GM19239 (cell line): Measurements from ENCODE around the gene HAUS2.
A peak's percentile ranks its signal among the peaks of the same experiment; 100 is the strongest.
"Not testable (repeated sequence)": the region's sequence is repeated elsewhere in the genome, so short reads cannot be mapped to it uniquely, and the experiment has no call there.

Source experiments
- DNase-seq: peaks from one replicate; pipeline ENCODE4 v3.0.0; 2011; ENCODE audit warnings: low spot score; ENCODE audit not compliant: insufficient read length
- FAIRE-seq: peaks from 2 replicates; lab custom pipeline; 2011; peaks lifted over from hg19 to GRCh38; lab: Jason Lieb, UNC

Gene HAUS2

DNA sequence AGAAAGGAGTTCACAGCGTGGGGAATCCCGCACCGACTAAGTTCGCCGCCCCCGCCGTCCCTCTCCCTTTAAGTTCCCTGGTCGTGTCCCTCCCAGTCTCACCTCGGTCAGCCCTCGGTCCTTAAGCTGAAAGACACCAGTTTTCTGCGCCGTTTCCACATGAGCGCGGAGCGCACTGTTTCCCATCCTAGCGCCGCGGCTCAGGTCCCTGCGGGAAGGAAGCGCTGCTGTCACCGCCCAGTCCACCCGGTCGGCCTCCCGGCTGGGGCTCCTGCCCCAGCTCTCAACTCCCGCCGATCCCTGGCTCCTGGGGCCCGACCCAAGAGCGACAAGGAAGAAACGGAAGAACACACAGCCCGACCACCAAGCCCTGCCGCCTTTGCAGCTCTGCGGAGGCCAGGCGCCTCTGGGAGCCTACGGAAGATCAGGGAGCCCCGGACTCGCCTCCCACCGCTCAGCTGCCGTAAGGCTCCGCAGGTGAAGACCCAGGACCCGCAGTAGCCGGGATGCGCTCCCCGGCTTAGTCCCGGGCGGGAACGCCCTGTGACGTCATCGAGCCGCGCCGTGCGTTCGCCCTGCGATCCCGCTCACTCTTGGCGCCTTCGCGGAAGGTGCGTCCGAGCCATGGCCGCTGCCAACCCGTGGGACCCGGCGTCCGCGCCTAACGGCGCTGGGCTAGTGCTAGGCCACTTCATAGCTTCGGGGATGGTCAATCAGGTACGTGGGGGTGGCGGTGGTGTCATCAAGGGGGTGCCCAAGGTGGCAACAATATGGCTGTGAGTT lies at the start of gene HAUS2, which contains the start of gene LRRC57:
TSS of gene HAUS2 (plus strand) at position 590 of the 783 bp plus-strand sequence. CDS start at position 625, 35 bp downstream.
TSS of gene LRRC57 (minus strand) at position 545 of the 783 bp plus-strand sequence. CDS start at position 186, 359 bp downstream.
- FAIRE-seq (peak; percentile 80), DNase-seq (peak; percentile 94)

GRCh38 chr15:42499858-42500609 lies 48.6 kb upstream of the HAUS2 start:
- FAIRE-seq (no peak), DNase-seq (no peak)

GRCh38 chr15:42502477-42502876 lies 46.2 kb upstream of the HAUS2 start:
- DNase-seq (no peak), FAIRE-seq (no peak)

DNA sequence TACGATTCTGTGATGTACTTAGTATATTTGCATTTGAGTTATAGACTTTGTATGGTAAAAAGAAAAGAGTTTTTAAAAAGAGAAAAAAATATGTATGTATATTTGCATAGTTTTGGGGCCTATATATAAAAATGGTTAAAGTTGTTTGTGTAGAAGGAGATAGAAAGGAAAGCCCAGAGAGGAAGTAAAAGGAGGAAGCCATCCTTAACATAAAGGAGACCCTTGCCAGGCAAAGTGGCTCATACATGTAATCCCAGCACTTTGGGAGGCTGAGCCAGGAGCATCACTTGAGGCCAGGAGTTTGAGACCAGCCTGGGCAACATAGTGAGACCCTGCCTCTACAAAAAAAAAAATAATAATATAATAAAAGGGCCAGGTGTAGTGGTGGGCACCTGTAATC lies 44.8 kb upstream of the HAUS2 start:
- FAIRE-seq = no peak
- DNase-seq = no peak

- FAIRE-seq = peak; percentile 37
- no peak for DNase-seq
These were observed 44.0 kb upstream of the HAUS2 start for GRCh38 chr15:42504631-42505030.

DNA sequence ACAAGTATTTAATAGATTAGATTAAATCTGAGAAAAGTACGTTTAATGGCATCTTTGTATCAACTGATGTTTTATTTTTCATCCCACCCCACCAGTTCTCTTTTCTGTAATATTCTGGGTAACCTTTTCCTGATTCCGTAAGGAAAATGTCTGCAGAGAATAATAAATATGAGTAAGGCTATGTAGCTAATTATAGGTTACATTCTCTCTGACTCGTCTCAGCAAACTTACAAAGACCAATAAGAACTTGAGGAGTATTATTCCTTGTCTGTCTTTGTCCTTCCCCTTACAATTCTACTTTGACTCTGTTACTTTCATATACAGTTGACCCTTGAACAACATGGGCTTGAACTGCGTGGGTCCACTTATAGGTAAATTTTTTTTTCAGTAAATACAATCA lies 41.1 kb upstream of the HAUS2 start:
- FAIRE-seq = no peak

DNA sequence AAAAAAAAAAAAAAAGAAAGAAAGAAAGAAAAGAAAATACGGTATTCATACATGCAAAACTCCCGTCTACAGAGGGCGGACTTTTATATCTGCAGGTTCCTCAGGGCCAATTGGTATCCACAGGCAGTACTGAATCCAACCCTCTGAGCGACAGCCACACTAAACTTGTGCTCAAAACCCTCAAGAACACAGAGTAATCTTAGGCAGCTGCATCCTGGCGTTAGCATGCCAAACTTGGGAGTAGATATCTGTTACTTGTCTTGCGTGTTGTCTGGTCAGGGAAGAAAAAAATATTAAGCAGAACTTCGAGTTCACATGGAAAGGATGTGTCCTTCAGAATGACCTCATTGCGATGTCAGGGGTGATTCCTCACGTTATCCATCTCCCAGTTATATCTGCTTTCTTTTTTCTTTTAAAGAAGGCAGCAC lies 40.4 kb upstream of the HAUS2 start:
- DNase-seq (no peak), FAIRE-seq (no peak)

More for the DNA sequence above, 41.1 kb upstream of the HAUS2 start:
- no peak for DNase-seq

GRCh38 chr15:42510258-42511006 lies 38.2 kb upstream of the HAUS2 start:
- no peak for DNase-seq
- FAIRE-seq = peak; percentile 74

DNA sequence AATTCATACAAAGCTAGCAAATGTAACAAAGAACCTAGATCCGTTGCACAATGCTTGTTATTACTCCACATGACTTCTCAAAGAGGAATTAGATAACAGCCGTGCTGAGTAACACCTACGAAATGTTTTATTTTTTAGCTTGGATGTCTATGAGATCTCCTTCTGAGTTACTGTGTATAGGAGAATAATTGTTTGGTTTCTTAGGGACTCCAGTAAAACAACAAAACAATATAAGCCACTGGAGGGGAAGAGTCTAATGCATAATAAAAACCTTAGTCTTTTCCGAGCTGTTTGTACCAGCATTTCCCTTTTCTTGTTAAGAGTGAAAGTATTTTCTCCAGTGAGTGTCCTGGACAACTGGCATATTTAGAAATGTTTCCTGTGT lies 37.6 kb upstream of the HAUS2 start:
- no peak for DNase-seq
- no peak for FAIRE-seq

- FAIRE-seq = no peak
- no peak for DNase-seq
These were observed 25.3 kb upstream of the HAUS2 start for GRCh38 chr15:42523331-42523730.

DNA sequence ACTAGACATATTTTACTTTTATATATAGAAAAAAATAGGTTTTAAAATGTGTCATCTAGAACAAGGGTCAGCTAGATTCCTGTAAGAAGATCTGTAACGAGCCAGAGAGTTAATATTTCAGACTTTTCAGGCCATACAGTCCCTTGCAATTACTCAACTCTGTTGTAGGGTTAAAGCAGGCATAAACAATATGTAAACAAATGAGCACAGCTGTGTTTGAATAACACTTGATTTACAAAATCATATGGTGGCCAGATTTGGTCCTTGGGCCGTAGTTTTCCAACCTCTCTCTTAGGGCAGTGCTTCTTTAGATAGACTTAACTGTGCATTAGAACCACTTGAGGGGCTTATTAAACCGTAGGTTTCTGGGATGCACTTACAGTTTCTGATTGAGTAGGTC lies 19.7 kb upstream of the HAUS2 start:
- FAIRE-seq = no peak

GRCh38 chr15:42533246-42533645 lies 15.4 kb upstream of the HAUS2 start:
- no peak for DNase-seq
- FAIRE-seq = no peak

More for the DNA sequence above, 19.7 kb upstream of the HAUS2 start:
- no peak for DNase-seq

DNA sequence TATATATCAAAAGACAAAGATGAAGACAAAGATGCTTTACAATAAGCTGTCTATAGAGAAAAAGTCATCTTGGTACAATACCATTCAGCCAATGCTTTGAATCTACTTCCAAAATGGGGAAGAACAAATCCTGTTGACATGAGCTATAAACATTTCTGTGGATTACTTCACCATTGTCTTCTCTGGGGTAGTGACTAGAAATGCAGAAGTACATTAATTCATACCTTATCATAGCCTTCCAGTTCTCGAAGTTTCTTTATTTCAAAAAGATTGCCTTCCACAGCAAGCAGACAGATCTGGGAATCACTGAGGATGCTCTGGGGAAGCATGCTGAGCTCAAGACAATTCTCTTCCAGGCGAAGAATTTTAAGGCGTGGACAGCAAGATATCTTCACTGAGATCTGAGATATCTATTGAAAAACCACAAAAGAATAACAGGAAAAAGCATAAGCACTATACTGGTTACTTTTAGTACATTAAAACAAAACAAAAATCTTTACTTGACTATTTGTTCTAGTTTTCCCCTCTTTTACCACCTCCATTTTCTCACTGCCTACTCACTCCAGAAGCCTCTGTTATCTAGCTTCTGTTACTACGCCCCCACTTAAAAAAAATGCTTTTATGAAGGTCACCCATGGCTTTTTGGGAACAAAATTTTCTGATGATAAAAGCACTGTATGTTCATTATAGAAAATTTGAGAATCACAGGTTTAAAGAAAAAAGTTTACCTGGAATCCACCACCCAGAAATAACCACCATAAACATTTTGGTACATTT lies 3.6 kb upstream of the HAUS2 start:
- DNase-seq = no peak

DNA sequence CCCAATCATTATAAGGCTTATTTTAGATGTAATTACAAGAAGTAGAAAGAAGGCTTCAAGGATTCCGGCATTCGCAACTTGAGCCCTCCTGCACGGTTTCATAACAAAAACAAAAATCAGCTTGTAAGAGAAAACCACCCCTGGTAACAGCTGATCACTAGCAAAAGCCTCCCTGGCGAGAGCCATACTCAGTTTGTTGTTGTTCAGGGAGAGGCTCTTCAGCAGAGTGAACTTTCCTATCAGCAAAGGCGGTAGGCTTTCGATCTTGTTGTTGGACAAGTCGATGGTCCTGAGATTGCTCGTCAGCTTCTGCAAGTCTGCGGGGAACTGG lies 755 bp upstream of the HAUS2 start:
- DNase-seq (peak; percentile 8), FAIRE-seq (peak; percentile 91)

More for the DNA sequence above, 3.6 kb upstream of the HAUS2 start:
- FAIRE-seq = no peak

GRCh38 chr15:42549032-42549491 lies 424 bp downstream of the HAUS2 start:
- DNase-seq (peak; percentile 17), FAIRE-seq (peak; percentile 4)

- FAIRE-seq = no peak
- no peak for DNase-seq
These were observed 1.2 kb downstream of the HAUS2 start for GRCh38 chr15:42549741-42550392.

GRCh38 chr15:42553554-42553953 lies 4.9 kb downstream of the HAUS2 start:
- DNase-seq = no peak
- FAIRE-seq = no peak

DNA sequence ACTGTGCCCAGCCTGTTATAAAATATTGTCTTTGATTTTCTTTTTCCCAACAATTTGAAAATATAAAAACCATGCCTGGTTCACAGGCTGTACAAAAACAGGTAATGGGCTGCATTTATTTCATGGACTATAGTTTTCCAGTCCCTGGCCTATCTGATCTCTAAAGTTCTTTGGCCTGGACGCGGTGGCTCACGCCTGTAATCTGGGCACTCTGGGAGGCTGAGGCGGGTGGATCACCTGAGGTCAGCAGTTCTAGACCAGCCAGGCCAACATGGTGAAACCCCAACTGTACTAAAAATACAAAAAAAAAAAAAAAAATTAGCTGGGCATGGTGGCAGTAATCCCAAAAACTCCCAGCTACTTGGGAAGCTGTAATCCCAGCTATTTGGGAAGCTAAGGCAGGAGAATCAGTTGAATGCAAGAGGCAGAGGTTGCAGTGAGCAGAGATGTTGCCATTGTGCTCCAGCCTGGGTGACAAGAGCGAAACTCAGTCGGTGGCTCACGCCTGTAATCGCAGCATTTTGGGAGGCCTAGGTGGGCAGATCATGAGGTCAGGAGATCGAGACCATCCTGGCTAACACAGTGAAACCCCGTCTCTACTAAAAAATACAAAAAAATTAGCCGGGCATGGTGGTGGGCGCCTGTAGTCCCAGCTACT lies 8.0 kb downstream of the HAUS2 start:
- not testable (repeated sequence) for DNase-seq, FAIRE-seq

DNA sequence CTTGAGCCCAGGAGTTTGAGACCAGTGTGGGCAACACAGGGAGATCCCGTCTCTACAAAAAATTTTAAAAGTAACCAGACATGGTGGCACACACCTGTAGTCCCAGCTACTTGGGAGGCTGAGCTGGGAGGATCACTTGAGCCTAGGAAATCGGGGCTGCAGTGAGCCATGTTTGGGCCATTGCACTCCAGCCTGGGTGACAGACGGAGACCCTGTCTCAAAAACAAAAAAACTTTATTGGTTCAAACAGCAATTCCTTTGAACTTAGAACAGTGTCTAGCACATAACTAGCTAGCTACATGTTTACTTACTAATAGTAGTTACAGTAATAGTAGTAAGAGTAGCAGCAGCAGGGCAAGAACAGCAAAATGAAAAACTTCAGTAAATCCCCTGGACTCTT lies 10.1 kb downstream of the HAUS2 start:
- FAIRE-seq = no peak
- DNase-seq = no peak
